ENCODE data around the gene TAF10.

- TF ChIP-seq CTCF (IDR thresholded peaks at IDR 0.05) (no peak), POLR2A (IDR thresholded peaks at IDR 0.05) (no peak)
These were observed 45.9 kb downstream of the TAF10 start for GRCh38 chr11:6565988-6566703.

Measured in stomach (tissue), 4 donors.